ENCODE results near the gene CCT6B. TPM values are rescaled to one million over a fixed set of nuclear protein-coding genes. Genes with fewer than 3 reads are reported as not detected.

The CCT6B gene
- total and polyA plus RNA-seq, 9 of the 15 experiments (the other 6 are each of a cell fraction or from before 2014, with no cell fraction given), result 0.25 to 0.91 (median 0.58) TPM

GRCh38 chr17:34909040-34909439 lies 52.2 kb downstream of the CCT6B start:
- POLR2A ChIA-PET, result interaction anchor here (1.5 kb wide), 1 partner anchor 13 kb away, joined by 3 read pairs; no protein-coding TSS in a partner anchor
- FAIRE-seq (no peak), DNase-seq (ENCODE audit: extremely low read depth in 1 of 4, low spot score in 3 of 4) (no peak), ATAC-seq (no peak)
- intact Hi-C loops (cut with micrococcal nuclease), result no loop called here
- H3K4me3 ChIP-seq, result no peak overlapping the region
- TF ChIP-seq ZNF609 (CRISPR knock-in tag; IDR thresholded peaks at IDR 0.05; ENCODE audit: borderline replicate concordance), result no peak
- TF ChIP-seq SPI1 (IDR thresholded peaks at IDR 0.05; ENCODE audit: borderline replicate concordance, low read depth, low read length), result peak; percentile 89
- H3K27me3 ChIP-seq (ENCODE audit: control insufficient read depth in 2 of 2, insufficient read depth in 2 of 2, low read length in 2 of 2), result peaks cover 12 to 19% of the 10 kb centered on the region in 2 experiments; a peak in 4 of 5 replicates
- H3K4me2 ChIP-seq (ENCODE audit: insufficient read depth, low read length), result no peak overlapping the region
- no peaks in the 10 kb centered on the region for H4K20me1 ChIP-seq (replicated peaks; ENCODE audit: control insufficient read depth, insufficient read depth, low read length)
- no peak overlapping the region for H3K27ac ChIP-seq (ENCODE audit: extremely low read depth, low read depth, low read length)
- no peaks in the 10 kb centered on the region for H3K9me3 ChIP-seq (replicated peaks; ENCODE audit: control insufficient read depth, insufficient read depth, low read depth, low read length)
- H3K9me1 ChIP-seq (ENCODE audit: control insufficient read depth, insufficient read depth, low read length), result no peaks in the 10 kb centered on the region
- CTCF ChIA-PET (ENCODE audit: low intra/inter-chr PET ratio), result no interaction called here
- no peaks in the 10 kb centered on the region for H3K4me1 ChIP-seq (replicated peaks in 1 of 2; ENCODE audit: control insufficient read depth in 2 of 2, insufficient read depth in 2 of 2, low read length in 2 of 2)
- in situ Hi-C loops (cut with MboI), result no loop called here
- WGBS (ENCODE audit: insufficient coverage, low coverage, missing lambda C conversion rate), result 10% methylated on average over 5 of the region's 5 CpGs
- H3K9ac ChIP-seq (ENCODE audit: insufficient read depth in 1 of 2, low read depth in 2 of 2, low read length in 2 of 2), result no peak overlapping the region
- BruUV-seq (replicated peaks), result no TSS peak
- no peak overlapping the region for H2AFZ ChIP-seq (ENCODE audit: low read depth, low read length)
- no peaks in the 10 kb centered on the region for H3K79me2 ChIP-seq (ENCODE audit: control insufficient read depth, insufficient read depth, low read length)
- H3K36me3 ChIP-seq (ENCODE audit: control insufficient read depth, insufficient read depth, low read length), result no peaks in the 10 kb centered on the region
